HepG2 (cell line): ENCODE results near the gene CIAO2A. TPM values are rescaled to one million over a fixed set of nuclear protein-coding genes. Genes with fewer than 3 reads are reported as not detected.
A peak's percentile ranks its signal among the peaks of the same experiment; 100 is the strongest.

Source experiments
- ATAC-seq: fragments of 200-7000 bp; cut with Tn5 transposase; 3 replicates; pipeline ENCODE4 v1.9.1; 2020; ENCODE audit warnings: mild to moderate bottlenecking, moderate library complexity
- BruUV-seq: library from RNA; stranded (reverse); fragments of 400-500 nt; replicated peaks from 2 replicates; lab custom pipeline; 2021; lab: Mats Ljungman, UMichigan
- CTCF ChIA-PET: fragments of 300-600 bp; formaldehyde crosslinking; extraction: SDS; loops from one replicate; lab custom pipeline; 2021; ENCODE audit warnings: low total read pairs, inconsistent platforms, low intra/inter-chr PET ratio; lab: Yijun Ruan, JAX
- POLR2A ChIA-PET: fragments of 350-600 bp; sonication (Branson Sonifier 250); formaldehyde crosslinking; loops from one replicate; lab custom pipeline; 2020; ENCODE audit warnings: antibody characterized with exemption, inconsistent platforms; lab: Yijun Ruan, JAX
- DNase-seq: peaks from one replicate; pipeline ENCODE4 v3.0.0-alpha.2; 2015; ENCODE audit warnings: low spot score
- FAIRE-seq: peaks from 3 replicates; lab custom pipeline; 2011; peaks lifted over from hg19 to GRCh38; lab: Jason Lieb, UNC
- H2AFZ ChIP-seq: one replicate; pipeline ENCODE4 v1.6.1; 2011; ENCODE audit warnings: low read length, inconsistent platforms
- H3K27ac ChIP-seq: fragments of 300-600 bp; 3 replicates; pipeline ENCODE4 v1.8.0; 2011; ENCODE audit warnings: mixed run types, mild to moderate bottlenecking, mixed read lengths, low read length, inconsistent platforms; ENCODE audit not compliant: insufficient read depth; ENCODE audit errors: extremely low read length
- H3K27me3 ChIP-seq, 2 experiments: fragments of 200-600 bp in 1 of 2; 2 replicates in 1 of 2; 3 replicates in 1 of 2; pipeline versions ENCODE4 v1.6.0 to v1.8.0; 2011; ENCODE audit warnings: low read length in 2 of 2, mild to moderate bottlenecking in 2 of 2, moderate library complexity in 2 of 2, inconsistent platforms in 1 of 2; ENCODE audit not compliant: insufficient read depth in 2 of 2, control insufficient read depth in 1 of 2
- H3K36me3 ChIP-seq, 2 experiments: fragments of 200-600 bp in 1 of 2; replicated peaks in 1 of 2; 2 replicates in 1 of 2; 3 replicates in 1 of 2; pipeline versions ENCODE4 v1.5.1 to v1.8.0; 2011; ENCODE audit warnings: low read length in 2 of 2, inconsistent platforms in 1 of 2; ENCODE audit not compliant: insufficient read depth in 2 of 2, control insufficient read depth in 1 of 2
- H3K4me1 ChIP-seq: 2 replicates; pipeline ENCODE4 v1.5.1; 2012; ENCODE audit warnings: low read length, inconsistent platforms; ENCODE audit not compliant: insufficient read depth
- H3K4me2 ChIP-seq: 2 replicates; pipeline ENCODE4 v1.6.0; 2011; ENCODE audit warnings: low read depth, low read length, inconsistent platforms
- H3K4me3 ChIP-seq, 3 experiments: fragments of 200-600 bp in 1 of 3; sonication (generic), shearing (Covaris generic) in 1 of 3; replicated peaks in 1 of 3; 2 replicates each; pipeline ENCODE4 v1.5.1; 2011 to 2016; ENCODE audit warnings: low read length in 3 of 3, inconsistent platforms in 2 of 3, low read depth in 2 of 3, mild to moderate bottlenecking in 2 of 3, control low read depth in 1 of 3, mixed read lengths in 1 of 3; ENCODE audit not compliant: insufficient read depth in 1 of 3
- H3K79me2 ChIP-seq: one replicate; pipeline ENCODE4 v1.6.1; 2011; ENCODE audit warnings: low read length, inconsistent platforms; ENCODE audit not compliant: insufficient read depth
- H3K9ac ChIP-seq: 2 replicates; pipeline ENCODE4 v1.6.0; 2011; ENCODE audit warnings: mild to moderate bottlenecking, low read depth, low read length, inconsistent platforms; ENCODE audit not compliant: insufficient read depth
- H3K9me3 ChIP-seq: 2 replicates; pipeline ENCODE4 v1.5.1; 2012; ENCODE audit warnings: mild to moderate bottlenecking, low read length
- H4K20me1 ChIP-seq: 2 replicates; pipeline ENCODE4 v1.6.0; 2011; ENCODE audit warnings: inconsistent platforms, mild to moderate bottlenecking, low read length, moderate library complexity; ENCODE audit not compliant: insufficient read depth
- CEBPG ChIP-seq: IDR thresholded peaks from 2 replicates; pipeline ENCODE4 v1.6.1; 2016
- GABPB1 ChIP-seq: IDR thresholded peaks from 2 replicates; pipeline ENCODE4 v1.6.1; 2016; ENCODE audit warnings: mild to moderate bottlenecking, missing genetic modification reagents, moderate library complexity, missing compliant biosample characterization
- MAF1 ChIP-seq: sonication (generic); formaldehyde crosslinking; IDR thresholded peaks from 2 replicates; pipeline ENCODE4 v1.5.0; 2020; ENCODE audit warnings: missing genetic modification reagents, borderline replicate concordance
- MTA1 ChIP-seq: sonication (generic); formaldehyde crosslinking; IDR thresholded peaks from 2 replicates; pipeline ENCODE4 v1.4.0; 2020; ENCODE audit warnings: missing genetic modification reagents, mild to moderate bottlenecking, borderline replicate concordance
- NFE2L2 ChIP-seq: fragments of 150-350 bp; IDR thresholded peaks from 2 replicates; pipeline ENCODE4 v1.6.1; 2014; ENCODE audit warnings: low read length
- POLR2G ChIP-seq: fragments of 200-400 bp; formaldehyde crosslinking; IDR thresholded peaks from 2 replicates; pipeline ENCODE4 v1.6.1; 2018; ENCODE audit warnings: mild to moderate bottlenecking, low read depth, low read length, moderate library complexity
- SOX5 ChIP-seq: IDR thresholded peaks from 2 replicates; pipeline ENCODE4 v1.6.1; 2016; ENCODE audit warnings: borderline replicate concordance
- YEATS2 ChIP-seq: sonication (generic); formaldehyde crosslinking; IDR thresholded peaks from 2 replicates; pipeline ENCODE4 v1.4.0; 2020; ENCODE audit warnings: missing genetic modification reagents, borderline replicate concordance
- ZNF230 ChIP-seq: sonication (generic); formaldehyde crosslinking; IDR thresholded peaks from 2 replicates; pipeline ENCODE4 v1.4.0; 2020; ENCODE audit warnings: mild to moderate bottlenecking, missing genetic modification reagents
- ZNF263 ChIP-seq: sonication (generic); formaldehyde crosslinking; IDR thresholded peaks from 2 replicates; pipeline ENCODE4 v1.4.0; 2020; ENCODE audit warnings: missing genetic modification reagents
- ZNF549 ChIP-seq: sonication (generic); formaldehyde crosslinking; IDR thresholded peaks from 2 replicates; pipeline ENCODE4 v1.5.0; 2020; ENCODE audit warnings: missing genetic modification reagents
- ZNF550 ChIP-seq: sonication (generic); formaldehyde crosslinking; IDR thresholded peaks from 2 replicates; pipeline ENCODE4 v1.4.0; 2020; ENCODE audit warnings: mild to moderate bottlenecking, missing genetic modification reagents, borderline replicate concordance
- ZNF616 ChIP-seq: sonication (generic); formaldehyde crosslinking; IDR thresholded peaks from 2 replicates; pipeline ENCODE4 v1.5.0; 2020; ENCODE audit warnings: low read depth, mild to moderate bottlenecking, missing genetic modification reagents
- WGBS: methylation state at CpG from one replicate; pipeline ENCODE4 v1.1.6; 2017; ENCODE audit warnings: low lambda C conversion rate; 5-methylcytosine and 5-hydroxymethylcytosine counted together
- in situ Hi-C: cut with HindIII; loops from 2 replicates; pipeline ENCODE4 v1.10.0; 2017; ENCODE audit warnings: low pct_unique_long_range_greater_than_20kb; ENCODE audit not compliant: extremely low pct_ligation_motif_present
- intact Hi-C: fragments of 100-400 bp; cut with micrococcal nuclease; formaldehyde crosslinking; loops from one replicate; pipeline ENCODE4 v1.10.0; 2022; ENCODE audit not compliant: unreplicated experiment
- polyA plus RNA-seq, 8 experiments: library from polyadenylated mRNA; depleted of rRNA in 3 of 8; stranded (reverse) in 7 of 8; unstranded in 1 of 8; fragments of >200 nt; fragmentation: Illumina TruSeq in 4 of 8; extraction: Trizol in 4 of 8; gene quantifications; 2 replicates each; pipeline versions ENCODE4 v1.2.1 to v1.2.3, GENCODE V29; 2011 to 2016; ENCODE audit warnings: low read depth in 4 of 8, missing spikeins in 1 of 8, mixed read lengths in 1 of 8; ENCODE audit not compliant: insufficient read depth in 1 of 8
- total RNA-seq, 5 experiments: library from RNA; depleted of rRNA; stranded (reverse); fragments of >200 nt; fragmentation: Illumina TruSeq; extraction: Trizol; gene quantifications; 2 replicates each; pipeline ENCODE4 v1.2.3, GENCODE V29; 2016; ENCODE audit warnings: low read depth in 1 of 5
- TF ChIP-seq, protein P1 (sequence below): IDR thresholded peaks from 2 replicates; pipeline ENCODE4 v1.6.1; 2016; ENCODE audit warnings: missing genetic modification reagents, missing compliant biosample characterization
- TF ChIP-seq, protein P2 (sequence below): sonication (generic); formaldehyde crosslinking; IDR thresholded peaks from 2 replicates; pipeline ENCODE4 v1.5.0; 2020; ENCODE audit warnings: mild to moderate bottlenecking, missing genetic modification reagents
- TF ChIP-seq, protein P3 (sequence below): sonication (generic); formaldehyde crosslinking; IDR thresholded peaks from 2 replicates; pipeline ENCODE4 v1.8.0; 2022; ENCODE audit warnings: mild to moderate bottlenecking, missing genetic modification reagents, moderate library complexity
- TF ChIP-seq, protein P4 (sequence below): sonication (generic); formaldehyde crosslinking; IDR thresholded peaks from 2 replicates; pipeline ENCODE4 v1.8.0; 2022; ENCODE audit warnings: mild to moderate bottlenecking, missing genetic modification reagents; ENCODE audit not compliant: insufficient replicate concordance
- TF ChIP-seq, protein P5 (sequence below): sonication (generic); formaldehyde crosslinking; IDR thresholded peaks from 2 replicates; pipeline ENCODE4 v1.5.1; 2020; ENCODE audit warnings: missing genetic modification reagents, mild to moderate bottlenecking, borderline replicate concordance

CIAO2A gene
- total and polyA plus RNA-seq, 2 of the 13 experiments (the other 11 are each of a cell fraction or from before 2014, with no cell fraction given): 83.0 to 100 TPM

DNA sequence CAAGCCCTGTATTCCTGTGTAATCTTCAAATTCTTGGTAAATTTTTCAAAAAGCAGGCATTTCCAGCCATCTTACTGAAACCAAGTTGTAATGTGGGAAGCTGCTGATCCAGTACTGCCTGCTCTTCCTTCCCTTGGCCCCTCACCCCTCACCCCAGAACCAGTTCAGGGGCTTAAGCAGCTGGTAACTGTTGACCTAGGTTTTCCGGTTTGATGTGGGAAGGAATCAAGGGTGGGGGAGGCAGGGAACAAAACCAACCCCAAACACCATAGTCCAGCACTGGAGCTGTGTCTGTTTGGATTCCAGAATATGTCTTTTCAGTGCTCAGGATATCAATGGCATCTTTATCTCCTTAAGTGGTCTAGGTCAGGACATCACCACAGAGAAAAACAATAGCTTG is 28.8 kb upstream of the CIAO2A start:
- Histone ChIP-seq H3K9ac (no peak overlapping the region), H3K36me3 (peaks cover 24 to 86% of the 10 kb centered on the region in 2 experiments), H3K4me2 (no peak overlapping the region)
- WGBS: 100% methylated on average over 1 of the region's 1 CpG
- no peak for DNase-seq
- TF ChIP-seq ZNF230 (CRISPR knock-in tag) (no peak), ZNF549 (CRISPR knock-in tag) (no peak), POLR2G (no peak), MAF1 (CRISPR knock-in tag) (no peak), ZNF616 (CRISPR knock-in tag) (no peak), CEBPG (CRISPR knock-in tag) (no peak), YEATS2 (CRISPR knock-in tag) (no peak), ZNF550 (CRISPR knock-in tag) (no peak), NFE2L2 (no peak), ZNF263 (CRISPR knock-in tag) (no peak), SOX5 (CRISPR knock-in tag) (no peak), GABPB1 (CRISPR knock-in tag) (no peak), MTA1 (no peak)
- TF ChIP-seq, protein P1, sequence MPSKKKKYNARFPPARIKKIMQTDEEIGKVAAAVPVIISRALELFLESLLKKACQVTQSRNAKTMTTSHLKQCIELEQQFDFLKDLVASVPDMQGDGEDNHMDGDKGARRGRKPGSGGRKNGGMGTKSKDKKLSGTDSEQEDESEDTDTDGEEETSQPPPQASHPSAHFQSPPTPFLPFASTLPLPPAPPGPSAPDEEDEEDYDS (CRISPR knock-in tag): no peak
- TF ChIP-seq, protein P2, sequence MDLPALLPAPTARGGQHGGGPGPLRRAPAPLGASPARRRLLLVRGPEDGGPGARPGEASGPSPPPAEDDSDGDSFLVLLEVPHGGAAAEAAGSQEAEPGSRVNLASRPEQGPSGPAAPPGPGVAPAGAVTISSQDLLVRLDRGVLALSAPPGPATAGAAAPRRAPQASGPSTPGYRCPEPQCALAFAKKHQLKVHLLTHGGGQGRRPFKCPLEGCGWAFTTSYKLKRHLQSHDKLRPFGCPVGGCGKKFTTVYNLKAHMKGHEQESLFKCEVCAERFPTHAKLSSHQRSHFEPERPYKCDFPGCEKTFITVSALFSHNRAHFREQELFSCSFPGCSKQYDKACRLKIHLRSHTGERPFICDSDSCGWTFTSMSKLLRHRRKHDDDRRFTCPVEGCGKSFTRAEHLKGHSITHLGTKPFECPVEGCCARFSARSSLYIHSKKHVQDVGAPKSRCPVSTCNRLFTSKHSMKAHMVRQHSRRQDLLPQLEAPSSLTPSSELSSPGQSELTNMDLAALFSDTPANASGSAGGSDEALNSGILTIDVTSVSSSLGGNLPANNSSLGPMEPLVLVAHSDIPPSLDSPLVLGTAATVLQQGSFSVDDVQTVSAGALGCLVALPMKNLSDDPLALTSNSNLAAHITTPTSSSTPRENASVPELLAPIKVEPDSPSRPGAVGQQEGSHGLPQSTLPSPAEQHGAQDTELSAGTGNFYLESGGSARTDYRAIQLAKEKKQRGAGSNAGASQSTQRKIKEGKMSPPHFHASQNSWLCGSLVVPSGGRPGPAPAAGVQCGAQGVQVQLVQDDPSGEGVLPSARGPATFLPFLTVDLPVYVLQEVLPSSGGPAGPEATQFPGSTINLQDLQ (CRISPR knock-in tag): no peak
- TF ChIP-seq, protein P3, sequence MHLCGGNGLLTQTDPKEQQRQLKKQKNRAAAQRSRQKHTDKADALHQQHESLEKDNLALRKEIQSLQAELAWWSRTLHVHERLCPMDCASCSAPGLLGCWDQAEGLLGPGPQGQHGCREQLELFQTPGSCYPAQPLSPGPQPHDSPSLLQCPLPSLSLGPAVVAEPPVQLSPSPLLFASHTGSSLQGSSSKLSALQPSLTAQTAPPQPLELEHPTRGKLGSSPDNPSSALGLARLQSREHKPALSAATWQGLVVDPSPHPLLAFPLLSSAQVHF: no peak
- TF ChIP-seq, protein P4, sequence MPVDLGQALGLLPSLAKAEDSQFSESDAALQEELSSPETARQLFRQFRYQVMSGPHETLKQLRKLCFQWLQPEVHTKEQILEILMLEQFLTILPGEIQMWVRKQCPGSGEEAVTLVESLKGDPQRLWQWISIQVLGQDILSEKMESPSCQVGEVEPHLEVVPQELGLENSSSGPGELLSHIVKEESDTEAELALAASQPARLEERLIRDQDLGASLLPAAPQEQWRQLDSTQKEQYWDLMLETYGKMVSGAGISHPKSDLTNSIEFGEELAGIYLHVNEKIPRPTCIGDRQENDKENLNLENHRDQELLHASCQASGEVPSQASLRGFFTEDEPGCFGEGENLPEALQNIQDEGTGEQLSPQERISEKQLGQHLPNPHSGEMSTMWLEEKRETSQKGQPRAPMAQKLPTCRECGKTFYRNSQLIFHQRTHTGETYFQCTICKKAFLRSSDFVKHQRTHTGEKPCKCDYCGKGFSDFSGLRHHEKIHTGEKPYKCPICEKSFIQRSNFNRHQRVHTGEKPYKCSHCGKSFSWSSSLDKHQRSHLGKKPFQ (CRISPR knock-in tag): no peak
- TF ChIP-seq, protein P5, sequence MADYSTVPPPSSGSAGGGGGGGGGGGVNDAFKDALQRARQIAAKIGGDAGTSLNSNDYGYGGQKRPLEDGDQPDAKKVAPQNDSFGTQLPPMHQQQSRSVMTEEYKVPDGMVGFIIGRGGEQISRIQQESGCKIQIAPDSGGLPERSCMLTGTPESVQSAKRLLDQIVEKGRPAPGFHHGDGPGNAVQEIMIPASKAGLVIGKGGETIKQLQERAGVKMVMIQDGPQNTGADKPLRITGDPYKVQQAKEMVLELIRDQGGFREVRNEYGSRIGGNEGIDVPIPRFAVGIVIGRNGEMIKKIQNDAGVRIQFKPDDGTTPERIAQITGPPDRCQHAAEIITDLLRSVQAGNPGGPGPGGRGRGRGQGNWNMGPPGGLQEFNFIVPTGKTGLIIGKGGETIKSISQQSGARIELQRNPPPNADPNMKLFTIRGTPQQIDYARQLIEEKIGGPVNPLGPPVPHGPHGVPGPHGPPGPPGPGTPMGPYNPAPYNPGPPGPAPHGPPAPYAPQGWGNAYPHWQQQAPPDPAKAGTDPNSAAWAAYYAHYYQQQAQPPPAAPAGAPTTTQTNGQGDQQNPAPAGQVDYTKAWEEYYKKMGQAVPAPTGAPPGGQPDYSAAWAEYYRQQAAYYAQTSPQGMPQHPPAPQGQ (CRISPR knock-in tag): no peak
- TF ChIP-seq, all 625 proteins: peak for 0
- CTCF ChIA-PET: no interaction called here
- H3K4me3 ChIP-seq: no peak overlapping the region
- no peak for ATAC-seq
- no peaks in the 10 kb centered on the region for H3K27me3 ChIP-seq
- peaks cover 3% of the 10 kb centered on the region for H3K79me2 ChIP-seq
- intact Hi-C loops: no loop called here
- TSS peak; percentile 19 for BruUV-seq
- in situ Hi-C loops: no loop called here
- FAIRE-seq: no peak
- POLR2A ChIA-PET: no interaction called here
- no peak overlapping the region for H3K27ac ChIP-seq
- no peaks in the 10 kb centered on the region for H3K9me3 ChIP-seq
- H3K4me1 ChIP-seq: no peaks in the 10 kb centered on the region
- no peaks in the 10 kb centered on the region for H4K20me1 ChIP-seq
- H2AFZ ChIP-seq: no peak overlapping the region
